GM12864 (cell line): ENCODE measurements around the gene ELOB.

ENCODE experiments used
- DNase-seq: peaks from one replicate; pipeline ENCODE4 v3.0.0-alpha.2; 2011; ENCODE audit warnings: low read depth
- H3K4me3 ChIP-seq: 2 replicates; pipeline ENCODE4 v1.5.1; 2011; ENCODE audit warnings: mild to moderate bottlenecking, low read depth, low read length, control low read depth
- TF ChIP-seq, protein P1 (sequence below): IDR thresholded peaks from 2 replicates; pipeline ENCODE4 v1.5.1; 2011; ENCODE audit warnings: low read depth, mild to moderate bottlenecking, moderate library complexity, low read length, control low read depth, inconsistent platforms; ENCODE audit errors: missing control alignments

Gene ELOB

GRCh38 chr16:2761886-2762583 is 15.0 kb downstream of the ELOB start:
- H3K4me3 ChIP-seq: no peak overlapping the region
- DNase-seq: no peak
- TF ChIP-seq, protein P1, sequence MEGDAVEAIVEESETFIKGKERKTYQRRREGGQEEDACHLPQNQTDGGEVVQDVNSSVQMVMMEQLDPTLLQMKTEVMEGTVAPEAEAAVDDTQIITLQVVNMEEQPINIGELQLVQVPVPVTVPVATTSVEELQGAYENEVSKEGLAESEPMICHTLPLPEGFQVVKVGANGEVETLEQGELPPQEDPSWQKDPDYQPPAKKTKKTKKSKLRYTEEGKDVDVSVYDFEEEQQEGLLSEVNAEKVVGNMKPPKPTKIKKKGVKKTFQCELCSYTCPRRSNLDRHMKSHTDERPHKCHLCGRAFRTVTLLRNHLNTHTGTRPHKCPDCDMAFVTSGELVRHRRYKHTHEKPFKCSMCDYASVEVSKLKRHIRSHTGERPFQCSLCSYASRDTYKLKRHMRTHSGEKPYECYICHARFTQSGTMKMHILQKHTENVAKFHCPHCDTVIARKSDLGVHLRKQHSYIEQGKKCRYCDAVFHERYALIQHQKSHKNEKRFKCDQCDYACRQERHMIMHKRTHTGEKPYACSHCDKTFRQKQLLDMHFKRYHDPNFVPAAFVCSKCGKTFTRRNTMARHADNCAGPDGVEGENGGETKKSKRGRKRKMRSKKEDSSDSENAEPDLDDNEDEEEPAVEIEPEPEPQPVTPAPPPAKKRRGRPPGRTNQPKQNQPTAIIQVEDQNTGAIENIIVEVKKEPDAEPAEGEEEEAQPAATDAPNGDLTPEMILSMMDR: no peak

GRCh38 chr16:2761472-2761871 is 15.6 kb downstream of the ELOB start:
- no peak overlapping the region for H3K4me3 ChIP-seq
- TF ChIP-seq, protein P1: no peak
- DNase-seq: no peak

DNA sequence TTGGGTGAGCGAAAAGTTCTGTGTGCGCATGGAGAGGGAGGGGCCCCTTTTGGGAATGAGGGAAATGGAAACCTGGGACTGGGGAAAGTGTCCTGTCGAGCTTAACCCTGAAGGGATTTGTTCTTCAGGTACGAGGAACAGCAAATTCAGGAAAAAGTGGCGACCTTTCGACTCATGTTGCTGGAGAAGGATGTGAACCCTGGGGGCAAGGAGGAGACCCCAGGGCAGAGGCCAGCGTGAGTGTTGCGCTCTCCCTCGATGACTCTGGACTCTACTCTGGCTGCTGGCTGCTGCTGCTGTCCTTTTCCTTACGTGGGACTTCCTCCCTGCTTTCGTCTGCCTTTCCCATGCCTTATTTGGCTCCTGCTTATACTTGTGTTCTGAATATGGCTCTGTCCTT is 19.7 kb downstream of the ELOB start:
- no peak for DNase-seq
- H3K4me3 ChIP-seq: no peak overlapping the region
- TF ChIP-seq, protein P1: no peak

DNA sequence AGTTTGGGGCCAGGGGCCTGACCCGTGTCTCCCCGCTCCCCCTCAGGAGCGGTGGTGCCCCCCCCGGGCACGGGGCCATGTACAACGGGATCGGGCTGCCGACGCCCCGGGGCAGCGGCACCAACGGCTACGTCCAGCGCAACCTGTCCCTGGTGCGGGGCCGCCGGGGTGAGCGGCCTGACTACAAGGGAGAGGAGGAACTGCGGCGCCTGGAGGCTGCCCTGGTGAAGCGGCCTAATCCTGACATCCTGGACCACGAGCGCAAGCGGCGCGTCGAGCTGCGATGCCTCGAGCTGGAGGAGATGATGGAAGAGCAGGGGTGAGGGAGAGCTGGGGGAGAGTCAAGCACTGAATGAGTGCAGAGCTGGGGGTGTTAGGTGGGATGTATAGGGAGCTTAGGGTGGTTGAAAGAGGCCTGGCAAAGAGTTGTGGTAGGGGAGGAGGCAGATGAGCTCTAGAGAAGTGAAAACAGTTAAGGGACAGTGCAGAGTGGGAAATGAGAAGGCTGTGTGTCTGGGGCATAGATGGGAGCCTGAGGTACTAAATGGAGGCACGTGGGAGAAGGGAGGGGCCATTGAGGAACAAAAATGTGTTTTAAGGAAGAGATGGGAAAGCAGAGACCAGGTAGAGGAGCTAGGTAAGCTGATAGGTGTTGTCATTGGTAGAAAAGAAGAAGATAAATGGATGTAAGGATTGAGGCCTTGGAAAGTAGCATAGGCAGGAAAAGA is 20.6 kb downstream of the ELOB start:
- no peak for DNase-seq
- TF ChIP-seq, protein P1: no peak
- H3K4me3 ChIP-seq: no peak overlapping the region

GRCh38 chr16:2755158-2755557 is 21.9 kb downstream of the ELOB start:
- DNase-seq: no peak
- TF ChIP-seq, protein P1: no peak
- H3K4me3 ChIP-seq: no peak overlapping the region

GRCh38 chr16:2753733-2754020 is 23.4 kb downstream of the ELOB start:
- TF ChIP-seq, protein P1: no peak
- DNase-seq: no peak
- peak overlapping the region; percentile 72 for H3K4me3 ChIP-seq
